ENCODE results near the gene HTRA1. TPM values are rescaled to one million over a fixed set of nuclear protein-coding genes. Genes with fewer than 3 reads are reported as not detected.

Gene HTRA1
- total and polyA plus RNA-seq, 2 donors from 2014 or later = 86.0 to 345 TPM

GRCh38 chr10:122519873-122520272 is 58.5 kb downstream of the HTRA1 start:
- Histone ChIP-seq H3K4me3 (ENCODE audit: low read length in 3 of 3) (no peak overlapping the region), H3K27ac (ENCODE audit: low read depth in 2 of 2, low read length in 2 of 2) (no peak overlapping the region), H3K36me3 (ENCODE audit: control insufficient read depth in 2 of 3, insufficient read depth in 3 of 3, low read length in 3 of 3) (no peaks in the 10 kb centered on the region), H3K4me1 (ENCODE audit: control insufficient read depth in 2 of 3, insufficient read depth in 2 of 3, low read depth in 1 of 3, low read length in 3 of 3) (no peaks in the 10 kb centered on the region), H3K9me3 (ENCODE audit: control insufficient read depth in 2 of 3, insufficient read depth in 1 of 3, low read length in 3 of 3) (no peaks in the 10 kb centered on the region), H3K9ac (ENCODE audit: low read length in 3 of 3) (no peak overlapping the region), H3K27me3 (ENCODE audit: control insufficient read depth, insufficient read depth, low read length) (no peaks in the 10 kb centered on the region)
- intact Hi-C loops (cut with DNase I) = no loop called here
- FAIRE-seq (no peak), DNase-seq (no peak)
- no peak for TF ChIP-seq CTCF (IDR thresholded peaks at IDR 0.05; ENCODE audit: borderline replicate concordance, extremely low read depth, insufficient read depth)

GRCh38 chr10:122521011-122521410 is 59.7 kb downstream of the HTRA1 start:
- H3K27ac ChIP-seq (ENCODE audit: low read depth in 2 of 2, low read length in 2 of 2) = no peak overlapping the region
- no peak overlapping the region for H3K9ac ChIP-seq (ENCODE audit: low read length in 3 of 3)
- H3K4me3 ChIP-seq (ENCODE audit: low read length in 3 of 3) = no peak overlapping the region
- DNase-seq = peak in 1 of 5 donors; percentile 15
- H3K4me1 ChIP-seq (ENCODE audit: control insufficient read depth in 2 of 3, insufficient read depth in 2 of 3, low read depth in 1 of 3, low read length in 3 of 3) = no peaks in the 10 kb centered on the region
- H3K9me3 ChIP-seq (ENCODE audit: control insufficient read depth in 2 of 3, insufficient read depth in 1 of 3, low read length in 3 of 3) = no peaks in the 10 kb centered on the region
- no peak for TF ChIP-seq CTCF (IDR thresholded peaks at IDR 0.05; ENCODE audit: borderline replicate concordance, extremely low read depth, insufficient read depth)
- no peaks in the 10 kb centered on the region for H3K27me3 ChIP-seq (ENCODE audit: control insufficient read depth, insufficient read depth, low read length)
- intact Hi-C loops (cut with DNase I) = no loop called here
- H3K36me3 ChIP-seq (ENCODE audit: control insufficient read depth in 2 of 3, insufficient read depth in 3 of 3, low read length in 3 of 3) = no peaks in the 10 kb centered on the region
- FAIRE-seq = no peak

GRCh38 chr10:122524811-122525210 is 63.5 kb downstream of the HTRA1 start:
- no peak overlapping the region for H3K4me3 ChIP-seq (ENCODE audit: low read length in 3 of 3)
- TF ChIP-seq CTCF (IDR thresholded peaks at IDR 0.05; ENCODE audit: borderline replicate concordance, extremely low read depth, insufficient read depth) = no peak
- intact Hi-C loops (cut with DNase I) = no loop called here
- H3K9ac ChIP-seq (ENCODE audit: low read length in 3 of 3) = no peak overlapping the region
- DNase-seq (peak in 1 of 5 donors; percentile 26), FAIRE-seq (no peak)
- H3K36me3 ChIP-seq (ENCODE audit: control insufficient read depth in 2 of 3, insufficient read depth in 3 of 3, low read length in 3 of 3) = no peaks in the 10 kb centered on the region
- no peaks in the 10 kb centered on the region for H3K4me1 ChIP-seq (ENCODE audit: control insufficient read depth in 2 of 3, insufficient read depth in 2 of 3, low read depth in 1 of 3, low read length in 3 of 3)
- no peaks in the 10 kb centered on the region for H3K27me3 ChIP-seq (ENCODE audit: control insufficient read depth, insufficient read depth, low read length)
- H3K9me3 ChIP-seq (ENCODE audit: control insufficient read depth in 2 of 3, insufficient read depth in 1 of 3, low read length in 3 of 3) = no peaks in the 10 kb centered on the region
- no peak overlapping the region for H3K27ac ChIP-seq (ENCODE audit: low read depth in 2 of 2, low read length in 2 of 2)

GRCh38 chr10:122525788-122526187 is 64.4 kb downstream of the HTRA1 start:
- TF ChIP-seq CTCF (IDR thresholded peaks at IDR 0.05; ENCODE audit: borderline replicate concordance, extremely low read depth, insufficient read depth) = peak; percentile 19
- H3K9ac ChIP-seq (ENCODE audit: low read length in 3 of 3) = no peak overlapping the region
- H3K4me3 ChIP-seq (ENCODE audit: low read length in 3 of 3) = no peak overlapping the region
- no peaks in the 10 kb centered on the region for H3K36me3 ChIP-seq (ENCODE audit: control insufficient read depth in 2 of 3, insufficient read depth in 3 of 3, low read length in 3 of 3)
- no peaks in the 10 kb centered on the region for H3K4me1 ChIP-seq (ENCODE audit: control insufficient read depth in 2 of 3, insufficient read depth in 2 of 3, low read depth in 1 of 3, low read length in 3 of 3)
- DNase-seq (peak in 1 of 5 donors; percentile 23), FAIRE-seq (no peak)
- intact Hi-C loops (cut with DNase I) = no loop called here
- H3K9me3 ChIP-seq (ENCODE audit: control insufficient read depth in 2 of 3, insufficient read depth in 1 of 3, low read length in 3 of 3) = no peaks in the 10 kb centered on the region
- H3K27me3 ChIP-seq (ENCODE audit: control insufficient read depth, insufficient read depth, low read length) = no peaks in the 10 kb centered on the region
- H3K27ac ChIP-seq (ENCODE audit: low read depth in 2 of 2, low read length in 2 of 2) = no peak overlapping the region

Measured in kidney (tissue), 14 donors.